ENCODE results near the gene NWD2. TPM values are rescaled to one million over a fixed set of nuclear protein-coding genes. Genes with fewer than 3 reads are reported as not detected.

The NWD2 gene
- total and polyA plus RNA-seq, 3 donors from 2014 or later, result 0.12 to 0.63 (median 0.50) TPM

DNA sequence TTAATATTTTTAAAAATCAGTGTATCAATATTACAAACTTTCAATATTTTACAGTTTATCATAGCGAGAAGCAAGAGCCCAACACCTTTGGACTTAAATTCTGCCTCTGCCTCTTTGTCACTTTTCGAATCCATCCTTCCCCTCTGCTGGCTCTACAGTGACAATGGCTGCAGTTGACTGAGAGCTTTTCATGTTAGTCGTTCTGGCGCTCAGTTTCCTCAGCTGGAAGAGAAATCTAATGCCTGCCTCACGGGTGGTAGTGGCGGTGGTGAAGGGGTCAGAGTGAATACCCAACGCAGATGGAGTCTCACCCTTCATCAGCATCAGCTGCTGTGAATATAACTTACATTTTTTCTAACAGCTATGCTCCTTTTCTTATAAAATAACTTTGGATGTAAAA lies 144.8 kb downstream of the NWD2 start:
- TF ChIP-seq, protein P1, sequence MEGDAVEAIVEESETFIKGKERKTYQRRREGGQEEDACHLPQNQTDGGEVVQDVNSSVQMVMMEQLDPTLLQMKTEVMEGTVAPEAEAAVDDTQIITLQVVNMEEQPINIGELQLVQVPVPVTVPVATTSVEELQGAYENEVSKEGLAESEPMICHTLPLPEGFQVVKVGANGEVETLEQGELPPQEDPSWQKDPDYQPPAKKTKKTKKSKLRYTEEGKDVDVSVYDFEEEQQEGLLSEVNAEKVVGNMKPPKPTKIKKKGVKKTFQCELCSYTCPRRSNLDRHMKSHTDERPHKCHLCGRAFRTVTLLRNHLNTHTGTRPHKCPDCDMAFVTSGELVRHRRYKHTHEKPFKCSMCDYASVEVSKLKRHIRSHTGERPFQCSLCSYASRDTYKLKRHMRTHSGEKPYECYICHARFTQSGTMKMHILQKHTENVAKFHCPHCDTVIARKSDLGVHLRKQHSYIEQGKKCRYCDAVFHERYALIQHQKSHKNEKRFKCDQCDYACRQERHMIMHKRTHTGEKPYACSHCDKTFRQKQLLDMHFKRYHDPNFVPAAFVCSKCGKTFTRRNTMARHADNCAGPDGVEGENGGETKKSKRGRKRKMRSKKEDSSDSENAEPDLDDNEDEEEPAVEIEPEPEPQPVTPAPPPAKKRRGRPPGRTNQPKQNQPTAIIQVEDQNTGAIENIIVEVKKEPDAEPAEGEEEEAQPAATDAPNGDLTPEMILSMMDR (IDR thresholded peaks at IDR 0.05), result no peak
- no peak for TF ChIP-seq POLR2A (IDR thresholded peaks at IDR 0.05)
- 76 to 88% methylated on average over 7 of the region's 7 CpGs for WGBS, 2 donors
- H3K4me1 ChIP-seq, result no peaks in the 10 kb centered on the region
- no peaks in the 10 kb centered on the region for H3K27me3 ChIP-seq
- no peaks in the 10 kb centered on the region for H3K36me3 ChIP-seq (ENCODE audit: low read depth, missing control alignments)
- no peak for DNase-seq
- H3K9me3 ChIP-seq, result no peaks in the 10 kb centered on the region
- H3K4me3 ChIP-seq, result no peak overlapping the region
- no peak overlapping the region for H3K27ac ChIP-seq
- intact Hi-C loops (cut with DNase I; ENCODE audit: low total_unique reads), result no loop called here

DNA sequence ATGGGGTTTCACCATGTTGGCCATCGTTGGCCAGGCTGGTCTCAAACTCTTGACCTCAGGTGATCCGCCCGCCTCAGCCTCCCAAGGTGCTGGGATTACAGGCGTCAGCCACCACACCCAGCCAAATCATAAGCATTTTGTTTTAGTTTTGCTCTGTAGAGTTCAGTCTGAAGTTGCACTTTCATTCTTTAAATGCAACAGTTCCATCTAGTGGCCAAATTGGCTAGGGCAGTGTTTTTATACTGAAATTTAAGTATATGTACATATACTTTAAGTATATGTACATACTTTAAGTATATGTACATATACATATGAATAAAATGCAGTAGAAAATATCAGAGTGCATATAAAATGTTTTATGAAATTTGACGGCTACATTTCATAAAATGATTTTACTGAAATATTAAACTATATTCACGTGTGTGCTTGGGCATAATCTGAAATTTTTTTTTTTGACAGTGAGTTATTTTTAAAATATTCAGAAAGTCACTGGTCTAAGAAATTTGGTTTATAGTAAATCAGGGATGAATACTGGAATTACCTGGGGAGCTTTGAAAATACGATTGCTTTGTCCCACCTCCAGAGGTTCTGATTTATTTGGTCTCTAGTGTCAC lies 145.5 kb downstream of the NWD2 start:
- no peaks in the 10 kb centered on the region for H3K36me3 ChIP-seq (ENCODE audit: low read depth, missing control alignments)
- TF ChIP-seq POLR2A (IDR thresholded peaks at IDR 0.05), result no peak
- TF ChIP-seq, protein P1 (IDR thresholded peaks at IDR 0.05), result peak; percentile 47 to 83 (median 58)

DNA sequence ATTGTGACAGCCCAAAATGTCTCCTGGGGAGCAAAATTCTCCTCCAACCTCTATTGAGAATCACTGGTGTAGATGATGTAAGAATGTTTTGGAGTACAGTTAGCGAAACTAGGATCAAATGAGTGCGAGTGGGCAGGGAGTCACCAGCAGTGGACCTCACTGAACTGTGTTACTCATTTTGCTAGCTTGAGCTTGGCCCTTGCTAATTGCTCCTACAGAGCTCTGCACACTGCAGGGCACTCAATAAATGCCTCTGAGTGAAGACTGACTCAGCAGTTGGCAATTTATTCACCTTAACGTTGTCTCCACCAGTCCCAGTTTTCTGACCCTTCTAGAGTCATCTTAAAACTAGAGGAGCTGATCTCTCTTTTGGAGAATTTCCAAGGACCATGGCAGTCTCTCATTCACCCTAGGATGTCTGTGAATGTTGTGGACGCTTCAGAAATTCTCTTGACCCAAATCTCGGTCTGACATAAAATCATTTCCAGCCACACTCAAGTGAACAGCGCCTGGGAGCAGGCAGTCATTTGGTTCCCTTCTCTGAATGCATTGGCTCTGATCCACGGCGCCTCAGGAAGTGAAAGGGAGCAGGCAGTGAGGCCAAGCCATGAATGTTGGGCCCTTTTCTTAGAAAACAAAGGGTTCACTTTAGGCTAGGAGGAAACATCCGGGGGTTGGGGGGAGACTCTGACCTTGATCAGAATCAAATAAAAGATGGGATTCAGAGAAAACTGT lies 148.1 kb downstream of the NWD2 start:
- WGBS, 2 donors, result 66 to 80% methylated on average over 9 of the region's 9 CpGs
- H3K4me1 ChIP-seq, result no peaks in the 10 kb centered on the region
- intact Hi-C loops (cut with DNase I; ENCODE audit: low total_unique reads), result no loop called here
- no peak overlapping the region for H3K4me3 ChIP-seq
- no peak overlapping the region for H3K27ac ChIP-seq
- TF ChIP-seq, protein P1 (IDR thresholded peaks at IDR 0.05), result no peak
- no peak for TF ChIP-seq POLR2A (IDR thresholded peaks at IDR 0.05)
- H3K27me3 ChIP-seq, result no peaks in the 10 kb centered on the region
- no peaks in the 10 kb centered on the region for H3K9me3 ChIP-seq
- H3K36me3 ChIP-seq (ENCODE audit: low read depth, missing control alignments), result no peaks in the 10 kb centered on the region
- peak; percentile 44 for DNase-seq

More for the DNA sequence above, 145.5 kb downstream of the NWD2 start:
- Histone ChIP-seq H3K4me3 (no peak overlapping the region), H3K27me3 (no peaks in the 10 kb centered on the region), H3K27ac (no peak overlapping the region), H3K4me1 (no peaks in the 10 kb centered on the region), H3K9me3 (no peaks in the 10 kb centered on the region)
- DNase-seq, result peak; percentile 44
- intact Hi-C loops (cut with DNase I; ENCODE audit: low total_unique reads), result no loop called here
- WGBS, 2 donors, result 51 to 54% methylated on average over 7 of the region's 7 CpGs

DNA sequence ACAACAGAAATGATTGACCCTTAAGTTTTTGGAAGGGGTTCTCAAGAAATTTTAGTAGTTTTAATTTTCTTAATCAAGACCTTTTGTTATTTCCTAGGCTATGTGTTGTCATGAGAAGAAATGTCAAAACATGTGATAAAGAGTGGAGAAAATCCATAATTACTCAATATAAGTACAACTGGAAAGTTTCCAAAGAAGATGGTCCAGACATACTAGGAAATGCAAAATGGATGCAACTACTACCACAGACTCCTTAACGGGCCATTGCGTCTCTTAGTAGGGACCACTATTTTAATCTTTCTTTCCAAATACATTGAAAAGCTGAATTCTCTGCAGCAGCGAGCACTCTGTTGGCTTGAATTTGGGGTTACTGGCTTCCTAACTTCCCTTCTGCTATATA lies 148.8 kb downstream of the NWD2 start:
- Histone ChIP-seq H3K4me3 (no peak overlapping the region), H3K36me3 (ENCODE audit: low read depth, missing control alignments) (no peaks in the 10 kb centered on the region), H3K27ac (no peak overlapping the region), H3K27me3 (no peaks in the 10 kb centered on the region), H3K9me3 (no peaks in the 10 kb centered on the region), H3K4me1 (no peaks in the 10 kb centered on the region)
- TF ChIP-seq, protein P1 (IDR thresholded peaks at IDR 0.05), result no peak
- TF ChIP-seq POLR2A (IDR thresholded peaks at IDR 0.05), result no peak
- DNase-seq, result no peak
- intact Hi-C loops (cut with DNase I; ENCODE audit: low total_unique reads), result no loop called here
- WGBS, 2 donors, result 82 to 85% methylated on average over 3 of the region's 3 CpGs

Measured in testis (tissue), 3 donors.